Measurements from ENCODE around the gene DGKH. TPM values are rescaled to one million over a fixed set of nuclear protein-coding genes. Genes with fewer than 3 reads are reported as not detected.

Gene DGKH
- total RNA-seq, 6 donors from 2014 or later = 9.6 to 33.2 (median 17.4) TPM

- Histone ChIP-seq H3K4me1 (peaks cover 0 to 11% (median 0%) of the 10 kb centered on the region in 4 donors), H3K4me3 (no peak overlapping the region), H3K27me3 (no peaks in the 10 kb centered on the region), H3K9me3 (no peaks in the 10 kb centered on the region), H3K36me3 (peaks cover 0 to 3% (median 0%) of the 10 kb centered on the region in 4 donors), H3K27ac (no peak overlapping the region)
- ATAC-seq (ENCODE audit: low FRiP score in 2 of 2) = no peak
- 75 to 80% methylated on average over 12 of the region's 12 CpGs for WGBS, 2 donors
- TF ChIP-seq CTCF (IDR thresholded peaks at IDR 0.05) (no peak), POLR2A (IDR thresholded peaks at IDR 0.05) (no peak), EP300 (IDR thresholded peaks at IDR 0.05) (no peak), POLR2AphosphoS5 (IDR thresholded peaks at IDR 0.05) (no peak)
- peak in 1 of 2 donors; percentile 13 for DNase-seq
Observed at GRCh38 chr13:42071672-42072419, 23.4 kb downstream of the DGKH start.

- Histone ChIP-seq H3K4me1 (peaks cover 0 to 11% (median 0%) of the 10 kb centered on the region in 4 donors), H3K27ac (peak overlapping the region in 1 of 4 donors; percentile 29), H3K36me3 (peaks cover 0 to 3% (median 0%) of the 10 kb centered on the region in 4 donors), H3K4me3 (no peak overlapping the region), H3K9me3 (no peaks in the 10 kb centered on the region), H3K27me3 (no peaks in the 10 kb centered on the region)
- TF ChIP-seq EP300 (IDR thresholded peaks at IDR 0.05) (no peak), POLR2AphosphoS5 (IDR thresholded peaks at IDR 0.05) (no peak), POLR2A (IDR thresholded peaks at IDR 0.05) (no peak), CTCF (IDR thresholded peaks at IDR 0.05) (no peak)
- DNase-seq (no peak), ATAC-seq (ENCODE audit: low FRiP score in 2 of 2) (no peak)
- 58 to 63% methylated on average over 3 of the region's 3 CpGs for WGBS, 2 donors
Observed at GRCh38 chr13:42073683-42074082, 25.2 kb downstream of the DGKH start.

GRCh38 chr13:42075517-42075916 lies 27.1 kb downstream of the DGKH start:
- peaks cover 0 to 3% (median 0%) of the 10 kb centered on the region in 4 donors for H3K36me3 ChIP-seq
- no peak for DNase-seq

GRCh38 chr13:42076309-42076713 lies 27.9 kb downstream of the DGKH start:
- H3K4me3 ChIP-seq = no peak overlapping the region
- TF ChIP-seq POLR2A (IDR thresholded peaks at IDR 0.05) (no peak), CTCF (IDR thresholded peaks at IDR 0.05) (no peak), POLR2AphosphoS5 (IDR thresholded peaks at IDR 0.05) (no peak), EP300 (IDR thresholded peaks at IDR 0.05) (no peak)
- DNase-seq (no peak), ATAC-seq (ENCODE audit: low FRiP score in 2 of 2) (no peak)
- 61 to 65% methylated on average over 3 of the region's 3 CpGs for WGBS, 2 donors
- no peaks in the 10 kb centered on the region for H3K9me3 ChIP-seq
- H3K36me3 ChIP-seq = peaks cover 0 to 3% (median 0%) of the 10 kb centered on the region in 4 donors
- H3K27me3 ChIP-seq = no peaks in the 10 kb centered on the region
- peaks cover 0 to 7% (median 0%) of the 10 kb centered on the region in 4 donors for H3K4me1 ChIP-seq
- H3K27ac ChIP-seq = no peak overlapping the region

More at GRCh38 chr13:42075517-42075916, 27.1 kb downstream of the DGKH start:
- Histone ChIP-seq H3K27ac (no peak overlapping the region), H3K27me3 (no peaks in the 10 kb centered on the region), H3K9me3 (no peaks in the 10 kb centered on the region), H3K4me1 (peaks cover 0 to 11% (median 0%) of the 10 kb centered on the region in 4 donors), H3K4me3 (no peak overlapping the region)
- ATAC-seq (ENCODE audit: low FRiP score in 2 of 2) = no peak
- TF ChIP-seq POLR2A (IDR thresholded peaks at IDR 0.05) = no peak
- TF ChIP-seq POLR2AphosphoS5 (IDR thresholded peaks at IDR 0.05) = no peak
- TF ChIP-seq EP300 (IDR thresholded peaks at IDR 0.05) = no peak
- TF ChIP-seq CTCF (IDR thresholded peaks at IDR 0.05) = no peak

Measured in upper lobe of left lung (tissue), 6 donors.